ENCODE measurements around the gene R3HDM2.

DNA sequence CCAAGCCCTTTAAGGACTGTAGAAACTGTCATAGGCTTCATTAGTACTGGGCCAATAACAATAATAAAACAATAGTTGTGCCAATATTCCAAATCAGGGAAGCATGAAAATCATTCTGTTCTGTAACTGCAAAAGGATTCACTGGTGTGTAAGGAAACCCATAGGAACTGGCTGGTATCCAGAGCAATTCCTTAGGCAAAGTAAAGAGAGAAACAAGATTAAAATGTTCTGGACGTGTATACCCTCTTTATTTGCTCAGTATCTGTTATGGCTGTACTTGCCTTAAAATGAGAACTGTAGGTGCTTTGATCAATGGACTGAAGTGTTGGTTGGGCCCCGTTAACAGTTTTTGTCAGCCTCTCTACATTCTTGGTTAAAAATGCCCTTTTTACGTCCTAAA, 107.4 kb downstream of the R3HDM2 start:
- TF ChIP-seq POLR2AphosphoS5 (IDR thresholded peaks at IDR 0.05) (no peak), POLR2A (IDR thresholded peaks at IDR 0.05) (no peak)
- TF ChIP-seq, protein P1, sequence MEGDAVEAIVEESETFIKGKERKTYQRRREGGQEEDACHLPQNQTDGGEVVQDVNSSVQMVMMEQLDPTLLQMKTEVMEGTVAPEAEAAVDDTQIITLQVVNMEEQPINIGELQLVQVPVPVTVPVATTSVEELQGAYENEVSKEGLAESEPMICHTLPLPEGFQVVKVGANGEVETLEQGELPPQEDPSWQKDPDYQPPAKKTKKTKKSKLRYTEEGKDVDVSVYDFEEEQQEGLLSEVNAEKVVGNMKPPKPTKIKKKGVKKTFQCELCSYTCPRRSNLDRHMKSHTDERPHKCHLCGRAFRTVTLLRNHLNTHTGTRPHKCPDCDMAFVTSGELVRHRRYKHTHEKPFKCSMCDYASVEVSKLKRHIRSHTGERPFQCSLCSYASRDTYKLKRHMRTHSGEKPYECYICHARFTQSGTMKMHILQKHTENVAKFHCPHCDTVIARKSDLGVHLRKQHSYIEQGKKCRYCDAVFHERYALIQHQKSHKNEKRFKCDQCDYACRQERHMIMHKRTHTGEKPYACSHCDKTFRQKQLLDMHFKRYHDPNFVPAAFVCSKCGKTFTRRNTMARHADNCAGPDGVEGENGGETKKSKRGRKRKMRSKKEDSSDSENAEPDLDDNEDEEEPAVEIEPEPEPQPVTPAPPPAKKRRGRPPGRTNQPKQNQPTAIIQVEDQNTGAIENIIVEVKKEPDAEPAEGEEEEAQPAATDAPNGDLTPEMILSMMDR (IDR thresholded peaks at IDR 0.05 in 8 of 11, conservative IDR thresholded peaks at IDR 0.05 in 3 of 11): no peak
